ENCODE measurements around the gene IGLL5.
"Not testable (repeated sequence)": the region's sequence is repeated elsewhere in the genome, so short reads cannot be mapped to it uniquely, and the experiment has no call there.

The IGLL5 gene

GRCh38 chr22:22883090-22883727, 4.4 kb upstream of the IGLL5 start:
- in situ Hi-C loops (cut with HindIII; ENCODE audit: low sequenced_read_pairs) = no loop called here

DNA sequence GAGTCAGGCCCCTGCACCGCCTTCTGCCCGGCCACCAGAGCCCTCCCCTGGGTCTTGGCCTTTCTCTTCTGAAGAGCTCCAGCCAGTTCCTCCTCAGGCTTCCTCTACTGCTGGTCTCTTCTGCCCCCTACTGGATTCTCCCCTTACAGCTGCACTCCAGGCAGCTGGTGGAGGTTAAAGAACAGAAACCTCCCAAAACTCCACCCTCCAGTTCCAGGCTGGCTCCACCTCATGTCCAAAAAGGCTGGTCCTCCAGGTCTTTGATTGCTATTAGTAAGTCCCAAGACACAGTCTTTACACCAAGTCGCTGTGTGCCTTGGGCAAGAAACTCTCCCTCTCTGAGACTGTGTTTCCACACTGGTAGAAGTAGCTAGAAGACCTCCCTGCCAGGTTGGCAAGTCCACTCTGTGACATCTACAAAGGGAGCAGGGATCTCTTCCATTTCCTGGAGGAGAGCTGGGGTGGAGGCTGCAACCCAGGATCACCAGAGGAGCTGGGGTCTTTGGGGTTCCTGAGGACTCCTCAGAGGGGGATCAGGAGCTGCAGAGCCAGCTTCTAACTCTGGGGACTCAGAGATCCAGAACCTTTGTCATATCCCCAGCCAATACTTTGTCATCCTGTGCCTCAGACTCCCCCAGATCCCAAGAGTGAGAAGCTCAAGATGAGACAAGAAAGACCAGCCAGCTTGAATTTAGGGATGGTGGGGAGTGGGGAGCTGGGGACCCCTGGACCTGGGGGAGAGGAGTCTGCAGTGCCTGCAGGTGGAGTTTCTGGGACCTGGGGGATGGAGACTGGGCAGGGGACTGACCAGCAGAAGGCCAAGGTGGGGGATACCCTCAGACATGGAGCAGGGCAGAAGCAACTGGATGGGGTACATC, 3.4 kb upstream of the IGLL5 start:
- in situ Hi-C loops (cut with HindIII; ENCODE audit: low sequenced_read_pairs) = no loop called here

GRCh38 chr22:22884888-22885840, 2.5 kb upstream of the IGLL5 start:
- in situ Hi-C loops (cut with HindIII; ENCODE audit: low sequenced_read_pairs) = no loop called here

DNA sequence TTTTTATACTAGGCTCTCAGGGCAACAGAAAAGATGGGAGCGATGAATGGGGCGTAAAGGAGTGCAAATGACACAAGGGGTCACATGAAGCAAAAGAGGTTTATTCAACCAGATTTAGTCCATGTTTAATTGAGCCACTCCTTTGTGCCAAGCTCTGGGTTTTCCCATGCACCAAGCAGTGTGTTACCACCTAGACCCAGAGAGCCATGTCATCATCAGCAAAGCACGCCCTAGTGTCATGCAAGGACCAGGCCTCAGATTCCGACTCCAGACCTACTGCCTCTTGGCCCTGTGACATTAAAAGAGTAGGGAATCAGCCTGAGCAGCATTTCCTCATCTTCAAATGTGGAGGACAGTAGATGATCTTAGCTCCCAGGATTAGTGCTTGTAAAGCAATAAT, 1.1 kb upstream of the IGLL5 start:
- in situ Hi-C loops (cut with HindIII; ENCODE audit: low sequenced_read_pairs) = no loop called here

DNA sequence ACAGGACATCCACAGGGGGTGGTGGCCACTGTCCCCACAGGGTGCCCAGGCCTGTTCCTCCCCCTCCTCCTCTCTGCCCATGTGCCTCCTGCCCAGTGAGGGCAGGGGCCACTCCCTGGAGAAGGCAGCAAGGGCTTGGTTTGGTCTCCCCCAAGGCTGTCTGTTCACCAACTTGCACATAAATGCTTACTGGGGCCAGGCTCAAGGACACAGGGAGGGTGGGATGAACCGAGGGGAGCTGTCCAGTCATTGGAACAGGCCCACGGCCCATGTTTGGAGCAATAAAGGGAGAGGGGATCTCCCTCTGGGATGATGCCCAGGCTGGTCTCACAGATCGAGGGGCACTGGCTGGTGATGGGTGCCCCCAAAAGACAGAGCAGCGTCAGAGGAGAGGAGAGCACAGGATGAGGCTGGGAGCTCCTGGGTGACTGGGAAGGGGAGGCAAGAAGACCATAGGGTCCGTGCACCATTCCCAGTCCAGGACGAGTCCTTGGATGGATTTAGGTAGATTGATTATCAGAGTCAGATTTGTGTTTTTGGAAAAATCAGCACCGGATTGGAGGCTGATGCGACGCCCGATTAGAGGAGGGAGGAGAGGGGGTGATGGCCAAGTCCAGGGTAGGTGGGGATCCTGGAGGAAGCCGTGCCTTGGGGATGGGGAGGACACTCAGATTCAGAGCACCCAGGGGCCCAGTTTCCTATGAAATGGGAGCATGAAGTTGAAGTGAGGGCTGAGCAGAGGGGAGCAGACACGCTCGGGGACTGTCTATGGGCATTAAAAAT, 1.1 kb downstream of the IGLL5 start:
- in situ Hi-C loops (cut with HindIII; ENCODE audit: low sequenced_read_pairs) = no loop called here

- in situ Hi-C loops (cut with HindIII; ENCODE audit: low sequenced_read_pairs) = no loop called here
Measured at GRCh38 chr22:22890085-22890484, 2.5 kb downstream of the IGLL5 start.

DNA sequence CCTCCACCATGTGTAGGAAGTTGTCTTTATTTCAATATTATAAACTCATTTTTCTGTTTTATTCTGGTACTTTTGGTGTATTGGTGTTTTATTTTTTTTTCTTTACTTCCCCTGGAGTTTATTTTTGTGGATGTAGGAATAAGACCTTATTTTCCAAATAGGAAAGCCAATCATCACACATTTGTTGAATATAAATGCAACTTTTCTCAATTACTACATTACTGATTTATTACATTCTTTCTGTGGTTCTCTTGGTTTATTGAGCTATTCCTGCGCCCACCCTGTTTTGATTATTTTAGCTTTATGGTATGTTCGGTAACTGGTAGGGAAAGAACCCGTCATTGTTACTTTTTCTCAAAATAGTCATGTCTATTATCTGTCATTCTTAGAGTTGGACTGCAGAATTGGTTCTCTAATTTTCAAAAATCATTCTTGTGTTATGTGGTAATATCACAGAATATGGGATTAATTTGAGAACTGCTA, 3.6 kb downstream of the IGLL5 start:
- in situ Hi-C loops (cut with HindIII; ENCODE audit: low sequenced_read_pairs) = no loop called here

DNA sequence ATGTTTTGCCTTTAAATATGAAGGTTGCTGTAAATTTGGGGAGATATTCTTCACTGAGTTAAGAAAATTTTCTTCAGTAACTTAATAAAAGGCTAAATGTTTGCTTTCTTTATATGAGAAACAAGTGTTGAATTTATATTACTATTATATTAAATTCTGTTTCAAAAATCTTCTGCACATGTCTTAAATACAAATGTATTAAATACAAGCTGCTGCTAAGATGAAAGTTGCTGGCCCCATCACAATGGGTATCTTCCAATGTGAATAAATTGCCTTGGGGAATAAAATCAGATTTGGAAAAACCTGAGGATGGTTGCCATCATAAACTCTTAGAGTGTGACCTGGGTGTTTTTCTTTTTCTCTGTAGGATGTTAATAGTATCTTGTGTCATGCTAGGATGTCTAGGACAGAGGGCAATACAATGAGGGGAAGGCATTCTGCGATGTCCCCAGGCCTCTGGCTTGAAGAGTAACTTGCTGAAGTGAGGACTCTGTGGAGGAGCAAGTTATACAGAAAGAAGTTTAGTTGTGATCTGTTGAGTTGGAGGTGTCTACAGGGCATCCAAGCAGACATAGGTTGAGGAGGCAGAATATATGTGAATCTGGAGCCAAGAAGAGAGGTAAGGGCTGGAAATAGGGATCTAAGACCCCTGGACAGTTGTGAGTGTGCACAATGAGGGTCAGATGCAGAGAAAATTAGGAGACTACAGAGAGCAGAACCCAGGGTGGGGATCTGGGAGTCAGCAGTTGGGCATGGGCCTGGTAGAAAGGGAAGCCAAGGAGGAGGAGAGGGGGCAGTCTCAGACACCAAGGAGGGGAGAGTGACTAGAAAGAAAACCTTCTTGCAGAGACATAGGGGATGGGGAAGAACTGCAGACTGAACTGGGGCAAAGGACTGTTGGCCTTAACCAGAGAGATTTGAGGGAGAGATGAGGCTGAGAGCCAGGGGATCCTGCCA, 4.8 kb downstream of the IGLL5 start:
- in situ Hi-C loops (cut with HindIII; ENCODE audit: low sequenced_read_pairs) = no loop called here

GRCh38 chr22:22893077-22893805, 5.6 kb downstream of the IGLL5 start:
- in situ Hi-C loops (cut with HindIII; ENCODE audit: low sequenced_read_pairs) = no loop called here

GRCh38 chr22:22893891-22894739, 6.5 kb downstream of the IGLL5 start:
- in situ Hi-C loops (cut with HindIII; ENCODE audit: low sequenced_read_pairs) = no loop called here

DNA sequence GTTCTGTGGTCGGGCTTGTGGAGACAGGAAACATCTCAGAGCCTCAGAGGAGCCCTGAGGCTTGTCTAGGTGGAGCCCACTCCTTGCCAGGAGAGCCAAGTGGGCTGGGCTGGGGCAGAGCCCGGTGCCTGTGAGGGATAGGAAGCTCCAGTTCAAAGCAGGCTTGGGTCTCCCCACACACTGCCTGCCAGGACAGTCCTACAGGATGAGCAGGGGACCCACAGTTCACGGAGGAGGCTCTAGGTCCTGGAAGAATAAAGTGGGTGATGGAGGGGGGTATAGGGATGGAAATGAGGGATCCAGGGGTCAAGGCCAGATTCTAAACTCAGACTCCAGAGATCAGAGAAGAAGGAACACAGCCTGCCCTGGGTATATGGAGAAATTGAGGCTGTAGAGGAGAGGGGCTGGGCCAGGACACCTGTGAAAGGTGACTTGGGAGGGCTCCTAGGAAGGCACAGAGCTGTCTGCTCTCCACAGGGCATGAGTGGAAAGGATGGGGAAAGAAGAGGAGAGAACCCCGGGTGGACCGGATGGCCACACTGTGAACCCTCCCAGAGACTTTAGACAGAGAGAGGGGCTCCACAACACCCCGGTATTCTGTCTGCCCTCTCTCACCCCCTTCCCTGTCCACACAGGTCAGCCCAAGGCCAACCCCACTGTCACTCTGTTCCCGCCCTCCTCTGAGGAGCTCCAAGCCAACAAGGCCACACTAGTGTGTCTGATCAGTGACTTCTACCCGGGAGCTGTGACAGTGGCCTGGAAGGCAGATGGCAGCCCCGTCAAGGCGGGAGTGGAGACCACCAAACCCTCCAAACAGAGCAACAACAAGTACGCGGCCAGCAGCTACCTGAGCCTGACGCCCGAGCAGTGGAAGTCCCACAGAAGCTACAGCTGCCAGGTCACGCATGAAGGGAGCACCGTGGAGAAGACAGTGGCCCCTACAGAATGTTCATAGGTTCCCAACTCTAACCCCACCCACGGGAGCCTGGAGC, 7.4 kb downstream of the IGLL5 start:
- in situ Hi-C loops (cut with HindIII; ENCODE audit: low sequenced_read_pairs) = no loop called here

GRCh38 chr22:22895776-22896445, 8.3 kb downstream of the IGLL5 start:
- in situ Hi-C loops (cut with HindIII; ENCODE audit: low sequenced_read_pairs) = no loop called here

DNA sequence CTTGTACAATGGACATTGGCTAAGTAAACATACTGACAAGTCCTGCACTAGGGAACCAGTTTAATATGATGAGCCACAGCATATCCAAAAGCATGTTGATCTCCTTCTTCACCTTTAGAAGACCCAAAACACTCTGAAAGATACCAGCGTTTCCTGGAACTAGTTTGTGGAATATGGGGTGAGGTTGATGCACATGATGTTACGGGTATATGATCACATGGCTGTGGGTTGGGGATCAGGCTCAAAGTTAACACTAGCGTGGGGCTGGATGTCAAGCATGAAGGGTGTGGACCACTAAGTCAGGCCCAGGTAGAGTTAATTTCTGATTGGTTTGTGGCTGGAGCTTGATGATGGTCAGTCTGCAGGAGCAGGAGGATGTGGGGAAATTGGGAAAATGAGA, 9.0 kb downstream of the IGLL5 start:
- in situ Hi-C loops (cut with HindIII; ENCODE audit: low sequenced_read_pairs) = no loop called here

- in situ Hi-C loops (cut with HindIII; ENCODE audit: low sequenced_read_pairs) = no loop called here
Measured at GRCh38 chr22:22897091-22897490, 9.5 kb downstream of the IGLL5 start.

- in situ Hi-C loops (cut with HindIII; ENCODE audit: low sequenced_read_pairs) = no loop called here
Measured at GRCh38 chr22:22897947-22898346, 10.3 kb downstream of the IGLL5 start.

DNA sequence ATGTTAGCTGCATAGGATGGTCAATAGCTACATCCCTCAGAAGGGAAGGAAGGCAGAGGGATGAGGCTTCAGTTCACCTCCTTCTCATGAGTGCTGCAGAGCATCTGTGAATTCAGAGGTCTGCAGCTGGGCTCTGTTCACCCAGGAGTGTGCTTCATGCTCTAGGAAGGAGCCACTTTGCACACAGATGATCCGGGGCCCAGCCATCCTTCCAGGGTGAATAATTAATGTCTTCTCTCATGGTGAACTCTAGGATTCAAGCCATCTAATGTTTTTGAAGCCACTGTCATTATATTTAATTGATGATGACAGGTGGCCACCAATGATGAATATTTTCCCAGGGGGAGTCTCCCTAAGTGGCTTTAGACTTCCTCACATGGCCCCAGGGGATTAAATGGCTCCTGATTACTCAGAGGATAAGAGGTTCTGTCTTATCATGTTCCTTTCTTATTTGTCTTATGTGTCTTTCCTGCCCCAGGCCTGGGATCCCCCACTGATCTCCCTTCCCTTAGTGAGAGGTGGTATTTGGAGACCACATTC, 10.9 kb downstream of the IGLL5 start:
- in situ Hi-C loops (cut with HindIII; ENCODE audit: low sequenced_read_pairs) = not testable (repeated sequence)

All from endothelial cell of hepatic sinusoid (primary cell).